Testis (tissue), 2 donors: Measurements from ENCODE around the gene PRPF38B.

Experiments
- POLR2A ChIP-seq: fragments of 450-650 bp; IDR thresholded peaks from one replicate; pipeline ENCODE4 v1.6.1; 2017; ENCODE audit warnings: antibody characterized with exemption, mild to moderate bottlenecking, moderate library complexity
- TF ChIP-seq, protein P1 (sequence below), 3 experiments: fragments of 450-650 bp in 2 of 3; fragments of 200-600 bp in 1 of 3; sonication (generic) in 1 of 3; IDR thresholded peaks; one replicate each; pipeline ENCODE4 v1.5.1; 2016 to 2019; ENCODE audit warnings: antibody characterized with exemption in 3 of 3, mild to moderate bottlenecking in 2 of 3, moderate library complexity in 1 of 3

DNA sequence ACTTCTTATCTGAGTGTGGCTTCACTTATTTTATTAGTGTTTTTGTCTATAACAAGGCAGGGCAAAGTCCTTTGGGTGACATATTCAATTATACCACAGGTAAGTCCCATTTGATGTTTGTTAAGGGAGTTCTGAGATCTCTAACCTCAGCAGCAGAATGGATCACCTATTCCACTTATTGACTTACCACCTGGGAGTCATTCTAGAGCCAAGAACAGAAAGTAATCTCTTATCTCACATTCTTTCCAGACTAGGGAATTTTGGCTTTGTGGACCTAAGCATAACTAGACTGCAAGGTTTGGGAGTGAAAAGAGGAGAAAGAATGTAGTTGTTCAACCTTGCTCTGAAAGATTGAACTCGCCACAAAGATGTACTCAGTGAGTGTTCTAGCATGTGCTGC is 33.8 kb downstream of the PRPF38B start:
- TF ChIP-seq, protein P1, sequence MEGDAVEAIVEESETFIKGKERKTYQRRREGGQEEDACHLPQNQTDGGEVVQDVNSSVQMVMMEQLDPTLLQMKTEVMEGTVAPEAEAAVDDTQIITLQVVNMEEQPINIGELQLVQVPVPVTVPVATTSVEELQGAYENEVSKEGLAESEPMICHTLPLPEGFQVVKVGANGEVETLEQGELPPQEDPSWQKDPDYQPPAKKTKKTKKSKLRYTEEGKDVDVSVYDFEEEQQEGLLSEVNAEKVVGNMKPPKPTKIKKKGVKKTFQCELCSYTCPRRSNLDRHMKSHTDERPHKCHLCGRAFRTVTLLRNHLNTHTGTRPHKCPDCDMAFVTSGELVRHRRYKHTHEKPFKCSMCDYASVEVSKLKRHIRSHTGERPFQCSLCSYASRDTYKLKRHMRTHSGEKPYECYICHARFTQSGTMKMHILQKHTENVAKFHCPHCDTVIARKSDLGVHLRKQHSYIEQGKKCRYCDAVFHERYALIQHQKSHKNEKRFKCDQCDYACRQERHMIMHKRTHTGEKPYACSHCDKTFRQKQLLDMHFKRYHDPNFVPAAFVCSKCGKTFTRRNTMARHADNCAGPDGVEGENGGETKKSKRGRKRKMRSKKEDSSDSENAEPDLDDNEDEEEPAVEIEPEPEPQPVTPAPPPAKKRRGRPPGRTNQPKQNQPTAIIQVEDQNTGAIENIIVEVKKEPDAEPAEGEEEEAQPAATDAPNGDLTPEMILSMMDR (IDR thresholded peaks at IDR 0.05), result no peak
- TF ChIP-seq POLR2A, result no peak
